HG03175 (cell line): ENCODE measurements around the gene NOXO1.
A peak's percentile ranks its signal among the peaks of the same experiment; 100 is the strongest.
"Not testable (repeated sequence)": the region's sequence is repeated elsewhere in the genome, so short reads cannot be mapped to it uniquely, and the experiment has no call there.

Experiments used
- ATAC-seq: cut with Tn5 transposase; IDR thresholded peaks from one replicate; pipeline ENCODE4 v1.9.1; 2021; ENCODE audit warnings: mild to moderate bottlenecking, moderate library complexity; ENCODE audit not compliant: unreplicated experiment

NOXO1 gene

GRCh38 chr16:2011726-2012125, 30.5 kb upstream of the NOXO1 start:
- ATAC-seq, result not testable (repeated sequence)

GRCh38 chr16:2009791-2010510, 28.7 kb upstream of the NOXO1 start, which contains the start of gene ZNF598:
Gene ZNF598 (minus strand): TSS chr16:2009821.
- ATAC-seq, result peak; percentile 85

- peak; percentile 45 for ATAC-seq
Observed at GRCh38 chr16:2009164-2009711, 28.0 kb upstream of the NOXO1 start.

- no peak for ATAC-seq
Observed at GRCh38 chr16:2008631-2009163, 27.4 kb upstream of the NOXO1 start.

- no peak for ATAC-seq
Observed at GRCh38 chr16:2008009-2008526, 26.8 kb upstream of the NOXO1 start.

GRCh38 chr16:2007081-2007836, 26.0 kb upstream of the NOXO1 start:
- ATAC-seq, result no peak

- no peak for ATAC-seq
Observed at GRCh38 chr16:2006317-2006716, 25.0 kb upstream of the NOXO1 start.

- no peak for ATAC-seq
Observed at GRCh38 chr16:2005646-2006045, 24.4 kb upstream of the NOXO1 start.

- ATAC-seq, result no peak
Observed at GRCh38 chr16:2004795-2005517, 23.7 kb upstream of the NOXO1 start.

GRCh38 chr16:2003827-2004641, 22.8 kb upstream of the NOXO1 start:
- ATAC-seq, result peak; percentile 81

GRCh38 chr16:2003231-2003826, 22.1 kb upstream of the NOXO1 start:
- no peak for ATAC-seq

GRCh38 chr16:2002406-2003230, 21.3 kb upstream of the NOXO1 start:
- ATAC-seq, result no peak

- ATAC-seq, result no peak
Observed at GRCh38 chr16:2001456-2002355, 20.4 kb upstream of the NOXO1 start.

- no peak for ATAC-seq
Observed at GRCh38 chr16:2001035-2001434, 19.8 kb upstream of the NOXO1 start.

- ATAC-seq, result no peak
Observed at GRCh38 chr16:1999866-2000514, 18.7 kb upstream of the NOXO1 start.

GRCh38 chr16:1998852-1999801, 17.9 kb upstream of the NOXO1 start:
- ATAC-seq, result no peak
